Endothelial cell of umbilical vein (primary cell): Measurements from ENCODE around the gene TENM4. TPM values are rescaled to one million over a fixed set of nuclear protein-coding genes. Genes with fewer than 3 reads are reported as not detected.

Experiments
- BruUV-seq: library from RNA; stranded (reverse); fragments of 400-500 nt; replicated peaks from 2 replicates; lab custom pipeline; 2021; lab: Mats Ljungman, UMichigan
- CTCF ChIA-PET: fragments of 300-600, 350-600 bp; sonication (Branson Sonifier 250); formaldehyde crosslinking; loops from one replicate; lab custom pipeline; 2021; ENCODE audit warnings: antibody characterized with exemption, inconsistent platforms; lab: Charles Lee
- POLR2A ChIA-PET: fragments of 300-600, 350-600 bp; sonication (Branson Sonifier 250); formaldehyde crosslinking; loops from one replicate; lab custom pipeline; 2021; ENCODE audit warnings: antibody characterized with exemption, inconsistent platforms; lab: Charles Lee
- DNase-seq: peaks from one replicate; pipeline ENCODE4 v3.0.0-alpha.2; 2011; ENCODE audit warnings: low read depth, low spot score
- FAIRE-seq: peaks from 2 replicates; lab custom pipeline; 2011; peaks lifted over from hg19 to GRCh38; lab: Jason Lieb, UNC
- H2AFZ ChIP-seq: 2 replicates; pipeline ENCODE4 v1.6.0; 2012; ENCODE audit warnings: low read depth, low read length, control low read depth, inconsistent platforms
- H3K27ac ChIP-seq: 2 replicates; pipeline ENCODE4 v1.5.1; 2011; ENCODE audit warnings: low read depth, mild to moderate bottlenecking, control low read depth, low read length, moderate library complexity; ENCODE audit not compliant: insufficient read depth
- H3K27me3 ChIP-seq, 2 experiments: 2 replicates each; pipeline versions ENCODE4 v1.6.0 to v1.6.1; 2011; ENCODE audit warnings: low read length in 2 of 2, mixed read lengths in 1 of 2; ENCODE audit not compliant: control insufficient read depth in 2 of 2, insufficient read depth in 2 of 2
- H3K36me3 ChIP-seq, 2 experiments: 2 replicates in 1 of 2; 3 replicates in 1 of 2; pipeline ENCODE4 v1.5.1; 2011; ENCODE audit warnings: low read length in 2 of 2, mild to moderate bottlenecking in 1 of 2, moderate library complexity in 1 of 2; ENCODE audit not compliant: control insufficient read depth in 2 of 2, insufficient read depth in 2 of 2; ENCODE audit errors: extremely low read depth in 1 of 2
- H3K4me1 ChIP-seq: 3 replicates; pipeline ENCODE4 v1.5.1; 2011; ENCODE audit warnings: mild to moderate bottlenecking, low read length; ENCODE audit not compliant: control insufficient read depth, insufficient read depth; ENCODE audit errors: extremely low read depth
- H3K4me2 ChIP-seq: 2 replicates; pipeline ENCODE4 v1.6.1; 2011; ENCODE audit warnings: low read length, control low read depth, mixed read lengths; ENCODE audit not compliant: insufficient read depth
- H3K4me3 ChIP-seq, 3 experiments: fragments of 200-600 bp in 1 of 3; sonication (generic), shearing (Covaris generic) in 1 of 3; replicated peaks in 1 of 3; 2 replicates each; pipeline ENCODE4 v1.5.1; 2011 to 2016; ENCODE audit warnings: control low read depth in 3 of 3, low read length in 3 of 3, mild to moderate bottlenecking in 2 of 3, inconsistent platforms in 1 of 3, low read depth in 1 of 3, moderate library complexity in 1 of 3; ENCODE audit not compliant: insufficient read depth in 1 of 3
- H3K79me2 ChIP-seq: 2 replicates; pipeline ENCODE4 v1.6.0; 2012; ENCODE audit warnings: low read length, inconsistent platforms; ENCODE audit not compliant: control insufficient read depth, insufficient read depth
- H3K9ac ChIP-seq: replicated peaks from 2 replicates; pipeline ENCODE3; 2011; ENCODE audit warnings: low read length, control low read depth; ENCODE audit not compliant: insufficient read depth; ENCODE audit errors: extremely low read depth
- H3K9me1 ChIP-seq: replicated peaks from 3 replicates; pipeline ENCODE4 v1.6.0; 2011; ENCODE audit warnings: mild to moderate bottlenecking, low read length; ENCODE audit not compliant: control insufficient read depth, insufficient read depth; ENCODE audit errors: extremely low read depth
- H3K9me3 ChIP-seq: replicated peaks from 2 replicates; pipeline ENCODE4 v1.5.1; 2012; ENCODE audit warnings: low read length, inconsistent platforms; ENCODE audit not compliant: control insufficient read depth, insufficient read depth
- H4K20me1 ChIP-seq: replicated peaks from 2 replicates; pipeline ENCODE3; 2011; ENCODE audit warnings: mild to moderate bottlenecking, low read length; ENCODE audit not compliant: control insufficient read depth, insufficient read depth; ENCODE audit errors: extremely low read depth
- CTCF ChIP-seq, 2 donors: IDR thresholded peaks; 1 replicate in 1 of 2; 2 replicates in 1 of 2; pipeline ENCODE4 v1.5.1; 2011; ENCODE audit warnings: low read length in 2 of 2, mild to moderate bottlenecking in 2 of 2, moderate library complexity in 2 of 2, control low read depth in 1 of 2, inconsistent platforms in 1 of 2, low read depth in 1 of 2; ENCODE audit not compliant: insufficient read depth in 1 of 2; ENCODE audit errors: extremely low read depth in 1 of 2
- EZH2 ChIP-seq: IDR thresholded peaks from 2 replicates; pipeline ENCODE4 v1.6.1; 2012; ENCODE audit warnings: borderline replicate concordance, low read depth, mild to moderate bottlenecking, moderate library complexity, low read length, inconsistent platforms; ENCODE audit not compliant: severe bottlenecking
- FOS ChIP-seq: IDR thresholded peaks from 2 replicates; pipeline ENCODE4 v1.6.1; 2011; ENCODE audit warnings: mild to moderate bottlenecking, low read length, moderate library complexity, borderline replicate concordance; ENCODE audit not compliant: insufficient read depth
- GATA2 ChIP-seq: IDR thresholded peaks from 2 replicates; pipeline ENCODE4 v1.7.0; 2011; ENCODE audit warnings: low read depth, mild to moderate bottlenecking, moderate library complexity, mixed read lengths, low read length; ENCODE audit not compliant: insufficient read length, insufficient read depth
- JUN ChIP-seq: IDR thresholded peaks from 2 replicates; pipeline ENCODE4 v1.6.1; 2011; ENCODE audit warnings: borderline replicate concordance, low read depth; ENCODE audit not compliant: insufficient read length, insufficient read depth
- MAX ChIP-seq: IDR thresholded peaks from 2 replicates; pipeline ENCODE4 v1.6.1; 2011; ENCODE audit not compliant: insufficient read depth, insufficient read length
- MYC ChIP-seq: IDR thresholded peaks from one replicate; pipeline ENCODE4 v1.6.1; 2011; ENCODE audit warnings: mild to moderate bottlenecking, low read depth, low read length
- POLR2A ChIP-seq: IDR thresholded peaks from 2 replicates; pipeline ENCODE4 v1.6.1; 2012; ENCODE audit warnings: low read depth, mild to moderate bottlenecking, control low read depth, low read length
- POLR2AphosphoS5 ChIP-seq: IDR thresholded peaks from 2 replicates; pipeline ENCODE4 v1.6.1; 2012; ENCODE audit warnings: low read depth, mild to moderate bottlenecking, control low read depth, low read length, moderate library complexity; ENCODE audit not compliant: insufficient read depth
- dilution Hi-C: fragments of 300-500 bp; cut with MboI; formaldehyde crosslinking; loops from one replicate; pipeline ENCODE4 v1.15.0; 2019; ENCODE audit warnings: low sequenced_read_pairs; ENCODE audit not compliant: extremely low pct_ligation_motif_present
- intact Hi-C: fragments of 100-400 bp; cut with micrococcal nuclease; formaldehyde crosslinking; loops from one replicate; pipeline ENCODE4 v1.10.0; 2022
- polyA plus RNA-seq, 4 experiments: library from polyadenylated mRNA; depleted of rRNA in 3 of 4; stranded (reverse) in 3 of 4; unstranded in 1 of 4; fragments of >200 nt; gene quantifications; 2 replicates each; pipeline versions ENCODE4 v1.2.1 to v1.2.3, GENCODE V29; 2011 to 2012; ENCODE audit warnings: missing spikeins in 1 of 4
- total RNA-seq: library from RNA; stranded (reverse); gene quantifications from 2 replicates; pipeline ENCODE4 v1.2.3, GENCODE V29; 2021

Gene TENM4
- total and polyA plus RNA-seq, 2 donors (not counting 3 experiments of a cell fraction or from before 2014, with no cell fraction given), result 0.06 to 0.27 TPM

GRCh38 chr11:78869293-78869692 lies 571.5 kb downstream of the TENM4 start:
- TF ChIP-seq MAX (no peak), POLR2A (no peak), FOS (no peak), MYC (no peak), JUN (no peak), CTCF (IDR thresholded peaks at IDR 0.05; ENCODE audit: extremely low read depth in 1 of 2, insufficient read depth in 1 of 2, low read depth in 1 of 2, low read length in 2 of 2) (no peak), POLR2AphosphoS5 (no peak), EZH2 (no peak), GATA2 (no peak)
- H3K36me3 ChIP-seq, result no peaks in the 10 kb centered on the region
- H3K4me3 ChIP-seq, result no peak overlapping the region
- H3K4me2 ChIP-seq, result no peak overlapping the region
- no peaks in the 10 kb centered on the region for H3K9me1 ChIP-seq
- no peaks in the 10 kb centered on the region for H3K9me3 ChIP-seq
- H3K27ac ChIP-seq, result no peak overlapping the region
- H3K27me3 ChIP-seq, result no peaks in the 10 kb centered on the region
- H2AFZ ChIP-seq, result no peak overlapping the region
- dilution Hi-C loops (no loop called here), intact Hi-C loops (no loop called here)
- no peaks in the 10 kb centered on the region for H3K79me2 ChIP-seq
- POLR2A ChIA-PET, result no interaction called here
- CTCF ChIA-PET, result interaction anchor here (1.3 to 1.6 kb wide), 2 partner anchors 67 to 224 kb away, joined by 3 to 5 read pairs; no protein-coding TSS in a partner anchor
- no peak for FAIRE-seq
- no TSS peak for BruUV-seq
- H3K9ac ChIP-seq, result no peak overlapping the region
- DNase-seq, result peak; percentile 26
- H4K20me1 ChIP-seq, result no peaks in the 10 kb centered on the region
- no peaks in the 10 kb centered on the region for H3K4me1 ChIP-seq
